Upper lobe of left lung (tissue), 6 donors: ENCODE measurements around the gene PRKD1. TPM values are rescaled to one million over a fixed set of nuclear protein-coding genes. Genes with fewer than 3 reads are reported as not detected.

Experiments used
- ATAC-seq, 2 donors: fragments of 200-7000 bp; cut with Tn5 transposase; one replicate each; pipeline ENCODE4 v1.9.1; 2022; ENCODE audit warnings: mild to moderate bottlenecking in 2 of 2, moderate library complexity in 2 of 2; ENCODE audit not compliant: low FRiP score in 2 of 2
- DNase-seq, 2 donors: peaks; one replicate each; pipeline ENCODE4 v3.0.0-alpha.2; 2019 to 2020
- H3K27ac ChIP-seq, 4 donors: fragments of 200-600 bp; sonication (generic); one replicate each; pipeline ENCODE4 v1.5.1; 2016 to 2019
- H3K27me3 ChIP-seq, 4 donors: fragments of 200-600 bp; sonication (generic); one replicate each; pipeline ENCODE4 v1.5.1; 2017 to 2019
- H3K36me3 ChIP-seq, 4 donors: fragments of 200-600 bp; sonication (generic); one replicate each; pipeline ENCODE4 v1.5.1; 2016 to 2019
- H3K4me1 ChIP-seq, 4 donors: fragments of 200-600 bp; sonication (generic); one replicate each; pipeline ENCODE4 v1.5.1; 2018 to 2019
- H3K4me3 ChIP-seq, 4 donors: fragments of 200-600 bp; sonication (generic); one replicate each; pipeline ENCODE4 v1.5.1; 2017 to 2019; ENCODE audit warnings: mild to moderate bottlenecking in 2 of 4, moderate library complexity in 1 of 4
- H3K9me3 ChIP-seq, 4 donors: fragments of 200-600 bp; sonication (generic); one replicate each; pipeline ENCODE4 v1.5.1; 2018 to 2019
- CTCF ChIP-seq, 6 experiments: fragments of 450-650 bp in 4 of 6; fragments of 200-600 bp in 2 of 6; sonication (generic) in 2 of 6; IDR thresholded peaks; one replicate each; pipeline ENCODE4 v1.5.1; 2016 to 2019; ENCODE audit warnings: antibody characterized with exemption in 6 of 6
- EP300 ChIP-seq, 4 donors: sonication (generic); formaldehyde crosslinking; IDR thresholded peaks; one replicate each; pipeline ENCODE4 v1.5.1; 2017; ENCODE audit warnings: antibody characterized with exemption in 4 of 4, control low read depth in 2 of 4
- POLR2A ChIP-seq, 4 donors: fragments of 450-650 bp; IDR thresholded peaks; one replicate each; pipeline ENCODE4 v1.5.1; 2016 to 2017; ENCODE audit warnings: antibody characterized with exemption in 4 of 4, mild to moderate bottlenecking in 2 of 4
- POLR2AphosphoS5 ChIP-seq, 2 donors: sonication (generic); formaldehyde crosslinking; IDR thresholded peaks; one replicate each; pipeline ENCODE4 v1.5.1; 2017; ENCODE audit warnings: antibody characterized with exemption in 2 of 2
- WGBS, 2 donors: methylation state at CpG; one replicate each; pipeline ENCODE4 v1.1.5; 2017 to 2018; 5-methylcytosine and 5-hydroxymethylcytosine counted together
- total RNA-seq, 6 donors: library from RNA; depleted of rRNA in 4 of 6; stranded (reverse); fragments of >200 nt in 4 of 6; gene quantifications; one replicate each; pipeline versions ENCODE4 v1.1.0 to v1.2.1, GENCODE V29; 2016 to 2021
- donor health status: DM: no; HTN: no; CAD: no; lungs with moderate emphysema.
- donor health status: DM: no; HTN: yes; CAD: no; lungs with severe emphysema.

The PRKD1 gene
- total RNA-seq, 6 donors from 2014 or later, result 12.2 to 32.5 (median 15.2) TPM

- peaks cover 4 to 9% (median 6%) of the 10 kb centered on the region in 4 donors for H3K4me1 ChIP-seq
- 49 to 71% methylated on average over 5 of the region's 5 CpGs for WGBS, 2 donors
- no peak for TF ChIP-seq EP300 (IDR thresholded peaks at IDR 0.05)
- TF ChIP-seq CTCF (IDR thresholded peaks at IDR 0.05), result no peak
- no peak for TF ChIP-seq POLR2A (IDR thresholded peaks at IDR 0.05)
- TF ChIP-seq POLR2AphosphoS5 (IDR thresholded peaks at IDR 0.05), result no peak
- no peaks in the 10 kb centered on the region for H3K36me3 ChIP-seq
- no peak for DNase-seq
- H3K9me3 ChIP-seq, result no peaks in the 10 kb centered on the region
- peak in 1 of 2 donors; percentile 69 for ATAC-seq
- H3K27ac ChIP-seq, result no peak overlapping the region
- no peak overlapping the region for H3K4me3 ChIP-seq
- H3K27me3 ChIP-seq, result no peaks in the 10 kb centered on the region
Observed at GRCh38 chr14:29741909-29742401, 185.7 kb downstream of the PRKD1 start.

- H3K27me3 ChIP-seq, result no peaks in the 10 kb centered on the region
- DNase-seq (no peak), ATAC-seq (no peak)
- no peaks in the 10 kb centered on the region for H3K9me3 ChIP-seq
- TF ChIP-seq POLR2A (IDR thresholded peaks at IDR 0.05) (no peak), EP300 (IDR thresholded peaks at IDR 0.05) (no peak)
- H3K36me3 ChIP-seq, result no peaks in the 10 kb centered on the region
- H3K27ac ChIP-seq, result no peak overlapping the region
- H3K4me3 ChIP-seq, result no peak overlapping the region
- H3K4me1 ChIP-seq, result peaks cover 0 to 8% (median 4%) of the 10 kb centered on the region in 4 donors
Observed at GRCh38 chr14:29740491-29740890, 187.2 kb downstream of the PRKD1 start.

- Histone ChIP-seq H3K27ac (no peak overlapping the region), H3K36me3 (no peaks in the 10 kb centered on the region), H3K4me3 (no peak overlapping the region), H3K4me1 (peaks cover 0 to 8% (median 4%) of the 10 kb centered on the region in 4 donors), H3K27me3 (no peaks in the 10 kb centered on the region), H3K9me3 (no peaks in the 10 kb centered on the region)
- no peak for ATAC-seq
- no peak for DNase-seq
- TF ChIP-seq CTCF (IDR thresholded peaks at IDR 0.05) (no peak), POLR2A (IDR thresholded peaks at IDR 0.05) (no peak), EP300 (IDR thresholded peaks at IDR 0.05) (no peak), POLR2AphosphoS5 (IDR thresholded peaks at IDR 0.05) (no peak)
- 83 to 86% methylated on average over 1 of the region's 1 CpG for WGBS, 2 donors
Observed at GRCh38 chr14:29738950-29739349, 188.7 kb downstream of the PRKD1 start.

- Histone ChIP-seq H3K27me3 (no peaks in the 10 kb centered on the region), H3K4me1 (peaks cover 0 to 4% (median 2%) of the 10 kb centered on the region in 4 donors), H3K36me3 (no peaks in the 10 kb centered on the region), H3K27ac (no peak overlapping the region), H3K4me3 (no peak overlapping the region), H3K9me3 (no peaks in the 10 kb centered on the region)
- ATAC-seq, result no peak
- 65 to 73% methylated on average over 1 of the region's 1 CpG for WGBS, 2 donors
- DNase-seq, result no peak
- TF ChIP-seq POLR2AphosphoS5 (IDR thresholded peaks at IDR 0.05) (no peak), POLR2A (IDR thresholded peaks at IDR 0.05) (no peak), CTCF (IDR thresholded peaks at IDR 0.05) (no peak), EP300 (IDR thresholded peaks at IDR 0.05) (no peak)
Observed at GRCh38 chr14:29738056-29738455, 189.6 kb downstream of the PRKD1 start.

GRCh38 chr14:29735459-29735858 is 192.2 kb downstream of the PRKD1 start:
- H3K4me1 ChIP-seq, result no peaks in the 10 kb centered on the region
- H3K27me3 ChIP-seq, result no peaks in the 10 kb centered on the region
- no peaks in the 10 kb centered on the region for H3K36me3 ChIP-seq
- 90% methylated on average over 4 of the region's 4 CpGs for WGBS, 2 donors
- DNase-seq, result no peak
- H3K9me3 ChIP-seq, result no peaks in the 10 kb centered on the region
- H3K4me3 ChIP-seq, result no peak overlapping the region
- ATAC-seq, result no peak
- TF ChIP-seq CTCF (IDR thresholded peaks at IDR 0.05) (no peak), POLR2AphosphoS5 (IDR thresholded peaks at IDR 0.05) (no peak), POLR2A (IDR thresholded peaks at IDR 0.05) (no peak), EP300 (IDR thresholded peaks at IDR 0.05) (no peak)
- H3K27ac ChIP-seq, result no peak overlapping the region
